ENCODE measurements around the gene TBC1D14. TPM values are rescaled to one million over a fixed set of nuclear protein-coding genes. Genes with fewer than 3 reads are reported as not detected.

Gene TBC1D14
- total RNA-seq, 1 experiment from 2014 or later: 44.3 TPM

DNA sequence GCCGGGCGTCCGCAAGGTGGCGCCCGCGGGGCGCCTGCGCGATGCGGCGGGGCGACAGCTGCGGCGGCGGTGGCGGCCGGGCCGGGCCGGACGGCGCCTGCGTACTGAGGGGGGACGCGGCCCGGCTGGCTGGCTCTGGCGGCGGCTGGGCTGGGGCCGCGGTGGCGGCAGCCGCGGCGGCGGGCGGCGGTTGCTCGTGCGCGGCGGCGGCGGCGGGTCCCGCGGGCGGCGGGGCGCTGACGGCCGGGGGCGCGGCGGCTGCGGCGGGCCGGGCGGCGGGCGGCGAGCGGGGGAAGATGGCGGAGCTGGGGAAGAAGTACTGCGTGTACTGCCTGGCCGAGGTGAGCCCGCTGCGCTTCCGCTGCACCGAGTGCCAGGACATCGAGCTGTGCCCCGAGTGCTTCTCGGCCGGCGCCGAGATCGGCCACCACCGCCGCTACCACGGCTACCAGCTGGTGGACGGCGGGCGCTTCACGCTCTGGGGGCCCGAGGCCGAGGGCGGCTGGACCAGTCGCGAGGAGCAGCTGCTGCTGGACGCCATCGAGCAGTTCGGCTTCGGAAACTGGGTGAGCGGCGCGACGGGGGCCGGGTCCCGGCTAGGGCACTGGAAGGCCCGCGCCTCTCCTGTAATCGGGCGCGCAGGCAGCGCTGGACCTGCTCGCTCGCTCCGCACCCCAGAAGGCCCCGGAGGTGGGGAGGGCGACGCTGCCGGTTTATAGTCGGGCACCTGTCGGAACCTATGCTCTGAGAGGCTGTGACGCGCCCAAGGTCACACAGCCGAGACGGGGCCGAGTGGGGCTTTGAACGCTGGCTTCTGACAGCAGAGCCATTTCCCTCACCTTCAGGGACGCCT is 133.9 kb downstream of the TBC1D14 start, which contains the start of gene TADA2B:
Gene TADA2B, plus strand, starts transcription at position 89 of the 853 bp plus-strand sequence. Its CDS starts 208 bp downstream, at position 297.
- H3K27ac ChIP-seq (ENCODE audit: low read depth, low read length, poor library complexity, severe bottlenecking): peak within 1 kb of the TSS; percentile 85
- POLR2A ChIA-PET (ENCODE audit: low non-redundant PET): no interaction called here
- intact Hi-C loops (cut with micrococcal nuclease; ENCODE audit: unreplicated experiment): no loop called here
- no peaks in the 10 kb centered on the region for H3K27me3 ChIP-seq (replicated peaks; ENCODE audit: insufficient read depth, low read depth, low read length, poor library complexity)
- H3K4me3 ChIP-seq (ENCODE audit: low read depth, low read length, poor library complexity, severe bottlenecking): peak within 1 kb of the TSS; percentile 99
- H3K4me1 ChIP-seq (ENCODE audit: insufficient read depth, low read length, poor library complexity, severe bottlenecking): peaks cover 16% of the 10 kb centered on the region
- H3K36me3 ChIP-seq (ENCODE audit: insufficient read depth, low read length, poor library complexity, severe bottlenecking): no peaks in the 10 kb centered on the region
- H3K9me3 ChIP-seq (ENCODE audit: low read depth, low read length, poor library complexity, severe bottlenecking): no peaks in the 10 kb centered on the region
- DNase-seq (ENCODE audit: low spot score): peak; percentile 32
- CTCF ChIA-PET: interaction anchor here (0.7 to 1.2 kb wide), 5 partner anchors 24 to 323 kb away, joined by 3 to 10 read pairs (median 3); partner anchors contain the start of gene GRPEL1
- BruUV-seq (replicated peaks): no TSS peak
- TF ChIP-seq, protein P1, sequence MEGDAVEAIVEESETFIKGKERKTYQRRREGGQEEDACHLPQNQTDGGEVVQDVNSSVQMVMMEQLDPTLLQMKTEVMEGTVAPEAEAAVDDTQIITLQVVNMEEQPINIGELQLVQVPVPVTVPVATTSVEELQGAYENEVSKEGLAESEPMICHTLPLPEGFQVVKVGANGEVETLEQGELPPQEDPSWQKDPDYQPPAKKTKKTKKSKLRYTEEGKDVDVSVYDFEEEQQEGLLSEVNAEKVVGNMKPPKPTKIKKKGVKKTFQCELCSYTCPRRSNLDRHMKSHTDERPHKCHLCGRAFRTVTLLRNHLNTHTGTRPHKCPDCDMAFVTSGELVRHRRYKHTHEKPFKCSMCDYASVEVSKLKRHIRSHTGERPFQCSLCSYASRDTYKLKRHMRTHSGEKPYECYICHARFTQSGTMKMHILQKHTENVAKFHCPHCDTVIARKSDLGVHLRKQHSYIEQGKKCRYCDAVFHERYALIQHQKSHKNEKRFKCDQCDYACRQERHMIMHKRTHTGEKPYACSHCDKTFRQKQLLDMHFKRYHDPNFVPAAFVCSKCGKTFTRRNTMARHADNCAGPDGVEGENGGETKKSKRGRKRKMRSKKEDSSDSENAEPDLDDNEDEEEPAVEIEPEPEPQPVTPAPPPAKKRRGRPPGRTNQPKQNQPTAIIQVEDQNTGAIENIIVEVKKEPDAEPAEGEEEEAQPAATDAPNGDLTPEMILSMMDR (conservative IDR thresholded peaks at IDR 0.05; ENCODE audit: low read depth, low read length): no peak
- no peak for TF ChIP-seq EZH2 (IDR thresholded peaks at IDR 0.05; ENCODE audit: borderline replicate concordance, low read depth, low read length, poor library complexity, severe bottlenecking)

DNA sequence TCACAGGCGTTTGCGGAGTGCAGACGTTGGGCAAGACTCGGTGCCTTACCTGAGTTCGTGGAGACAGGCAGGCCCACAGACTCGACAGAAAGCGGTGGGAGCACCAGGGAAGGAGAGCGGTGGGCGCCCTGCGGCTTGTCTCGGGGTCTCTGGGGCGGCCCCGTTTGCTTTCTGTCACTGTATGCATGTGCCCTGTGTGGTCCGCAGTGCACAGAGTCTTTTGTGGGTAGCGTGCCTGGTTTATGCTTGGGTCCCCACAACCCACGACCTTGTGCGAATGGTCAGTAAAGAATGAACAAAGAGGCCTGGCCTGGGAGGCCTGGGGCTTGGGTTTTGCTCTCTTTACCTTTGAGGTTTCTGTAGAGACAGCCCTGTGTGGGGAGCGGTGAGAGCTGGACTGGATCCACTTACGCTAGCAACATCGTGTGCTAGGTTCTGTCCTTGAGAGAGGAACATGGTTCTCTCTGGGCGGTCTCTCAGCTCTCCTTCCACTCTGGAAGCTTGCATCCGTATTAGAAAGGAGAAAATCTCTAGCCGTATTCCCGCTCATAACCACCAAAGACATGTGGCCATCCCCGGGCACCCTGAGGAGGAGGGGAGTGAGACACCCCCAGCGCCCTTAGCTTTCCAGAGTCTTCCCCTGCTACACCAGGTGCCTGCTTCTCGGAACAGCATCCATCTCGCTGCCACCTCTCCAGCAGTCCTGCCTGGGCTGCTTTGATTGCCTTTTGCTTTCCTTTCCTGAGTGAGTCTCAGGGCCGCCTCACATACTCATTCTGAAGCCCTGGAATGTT is 134.7 kb downstream of the TBC1D14 start:
- H3K27me3 ChIP-seq (replicated peaks; ENCODE audit: insufficient read depth, low read depth, low read length, poor library complexity): no peaks in the 10 kb centered on the region
- intact Hi-C loops (cut with micrococcal nuclease; ENCODE audit: unreplicated experiment): no loop called here
- no peaks in the 10 kb centered on the region for H3K9me3 ChIP-seq (ENCODE audit: low read depth, low read length, poor library complexity, severe bottlenecking)
- no peaks in the 10 kb centered on the region for H3K36me3 ChIP-seq (ENCODE audit: insufficient read depth, low read length, poor library complexity, severe bottlenecking)
- ChIA-PET POLR2A (ENCODE audit: low non-redundant PET) (no interaction called here), CTCF (interaction anchor here (1.0 kb wide), 1 partner anchor 27 kb away, joined by 4 read pairs; no protein-coding TSS in a partner anchor)
- H3K4me3 ChIP-seq (ENCODE audit: low read depth, low read length, poor library complexity, severe bottlenecking): peak overlapping the region; percentile 99
- no peak for DNase-seq (ENCODE audit: low spot score)
- H3K4me1 ChIP-seq (ENCODE audit: insufficient read depth, low read length, poor library complexity, severe bottlenecking): peaks cover 16% of the 10 kb centered on the region
- TF ChIP-seq, protein P1 (conservative IDR thresholded peaks at IDR 0.05; ENCODE audit: low read depth, low read length): no peak
- no peak for TF ChIP-seq EZH2 (IDR thresholded peaks at IDR 0.05; ENCODE audit: borderline replicate concordance, low read depth, low read length, poor library complexity, severe bottlenecking)
- BruUV-seq (replicated peaks): no TSS peak
- H3K27ac ChIP-seq (ENCODE audit: low read depth, low read length, poor library complexity, severe bottlenecking): peak overlapping the region; percentile 85

DNA sequence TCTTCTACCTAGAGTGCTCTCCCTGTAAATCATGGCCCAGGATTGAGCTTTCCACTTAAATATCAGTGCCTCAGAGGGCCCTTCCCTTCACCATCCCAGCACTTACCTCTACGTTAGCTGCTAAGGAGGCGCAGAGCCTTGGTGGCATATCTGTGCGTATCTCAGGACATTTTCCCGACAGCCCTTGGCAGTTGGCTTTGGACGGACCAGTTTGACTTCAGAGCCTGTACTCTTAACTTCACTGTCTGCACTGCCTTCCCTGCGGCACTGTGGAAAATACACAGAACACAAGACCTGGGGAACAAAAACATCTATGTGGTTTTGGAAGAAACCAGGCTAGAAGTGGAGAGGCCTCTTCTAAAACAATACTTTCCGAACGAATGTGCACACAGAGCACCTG is 135.9 kb downstream of the TBC1D14 start:
- Histone ChIP-seq H3K27me3 (replicated peaks; ENCODE audit: insufficient read depth, low read depth, low read length, poor library complexity) (no peaks in the 10 kb centered on the region), H3K27ac (ENCODE audit: low read depth, low read length, poor library complexity, severe bottlenecking) (no peak overlapping the region), H3K4me1 (ENCODE audit: insufficient read depth, low read length, poor library complexity, severe bottlenecking) (peaks cover 16% of the 10 kb centered on the region), H3K36me3 (ENCODE audit: insufficient read depth, low read length, poor library complexity, severe bottlenecking) (no peaks in the 10 kb centered on the region), H3K4me3 (ENCODE audit: low read depth, low read length, poor library complexity, severe bottlenecking) (no peak overlapping the region), H3K9me3 (ENCODE audit: low read depth, low read length, poor library complexity, severe bottlenecking) (no peaks in the 10 kb centered on the region)
- BruUV-seq (replicated peaks): no TSS peak
- POLR2A ChIA-PET (ENCODE audit: low non-redundant PET): no interaction called here
- intact Hi-C loops (cut with micrococcal nuclease; ENCODE audit: unreplicated experiment): no loop called here
- TF ChIP-seq EZH2 (IDR thresholded peaks at IDR 0.05; ENCODE audit: borderline replicate concordance, low read depth, low read length, poor library complexity, severe bottlenecking): no peak
- TF ChIP-seq, protein P1 (conservative IDR thresholded peaks at IDR 0.05; ENCODE audit: low read depth, low read length): no peak
- CTCF ChIA-PET: no interaction called here
- DNase-seq (ENCODE audit: low spot score): no peak
